ENCODE results near the gene FAHD1. TPM values are rescaled to one million over a fixed set of nuclear protein-coding genes. Genes with fewer than 3 reads are reported as not detected.

The FAHD1 gene
- total and polyA plus RNA-seq, 9 of the 15 experiments (the other 6 are each of a cell fraction or from before 2014, with no cell fraction given) = 2.2 to 20.9 (median 10.7) TPM

- no peak for TF ChIP-seq DMBX1 (CRISPR knock-in tag; IDR thresholded peaks at IDR 0.05; ENCODE audit: borderline replicate concordance)
- TF ChIP-seq, protein P1, sequence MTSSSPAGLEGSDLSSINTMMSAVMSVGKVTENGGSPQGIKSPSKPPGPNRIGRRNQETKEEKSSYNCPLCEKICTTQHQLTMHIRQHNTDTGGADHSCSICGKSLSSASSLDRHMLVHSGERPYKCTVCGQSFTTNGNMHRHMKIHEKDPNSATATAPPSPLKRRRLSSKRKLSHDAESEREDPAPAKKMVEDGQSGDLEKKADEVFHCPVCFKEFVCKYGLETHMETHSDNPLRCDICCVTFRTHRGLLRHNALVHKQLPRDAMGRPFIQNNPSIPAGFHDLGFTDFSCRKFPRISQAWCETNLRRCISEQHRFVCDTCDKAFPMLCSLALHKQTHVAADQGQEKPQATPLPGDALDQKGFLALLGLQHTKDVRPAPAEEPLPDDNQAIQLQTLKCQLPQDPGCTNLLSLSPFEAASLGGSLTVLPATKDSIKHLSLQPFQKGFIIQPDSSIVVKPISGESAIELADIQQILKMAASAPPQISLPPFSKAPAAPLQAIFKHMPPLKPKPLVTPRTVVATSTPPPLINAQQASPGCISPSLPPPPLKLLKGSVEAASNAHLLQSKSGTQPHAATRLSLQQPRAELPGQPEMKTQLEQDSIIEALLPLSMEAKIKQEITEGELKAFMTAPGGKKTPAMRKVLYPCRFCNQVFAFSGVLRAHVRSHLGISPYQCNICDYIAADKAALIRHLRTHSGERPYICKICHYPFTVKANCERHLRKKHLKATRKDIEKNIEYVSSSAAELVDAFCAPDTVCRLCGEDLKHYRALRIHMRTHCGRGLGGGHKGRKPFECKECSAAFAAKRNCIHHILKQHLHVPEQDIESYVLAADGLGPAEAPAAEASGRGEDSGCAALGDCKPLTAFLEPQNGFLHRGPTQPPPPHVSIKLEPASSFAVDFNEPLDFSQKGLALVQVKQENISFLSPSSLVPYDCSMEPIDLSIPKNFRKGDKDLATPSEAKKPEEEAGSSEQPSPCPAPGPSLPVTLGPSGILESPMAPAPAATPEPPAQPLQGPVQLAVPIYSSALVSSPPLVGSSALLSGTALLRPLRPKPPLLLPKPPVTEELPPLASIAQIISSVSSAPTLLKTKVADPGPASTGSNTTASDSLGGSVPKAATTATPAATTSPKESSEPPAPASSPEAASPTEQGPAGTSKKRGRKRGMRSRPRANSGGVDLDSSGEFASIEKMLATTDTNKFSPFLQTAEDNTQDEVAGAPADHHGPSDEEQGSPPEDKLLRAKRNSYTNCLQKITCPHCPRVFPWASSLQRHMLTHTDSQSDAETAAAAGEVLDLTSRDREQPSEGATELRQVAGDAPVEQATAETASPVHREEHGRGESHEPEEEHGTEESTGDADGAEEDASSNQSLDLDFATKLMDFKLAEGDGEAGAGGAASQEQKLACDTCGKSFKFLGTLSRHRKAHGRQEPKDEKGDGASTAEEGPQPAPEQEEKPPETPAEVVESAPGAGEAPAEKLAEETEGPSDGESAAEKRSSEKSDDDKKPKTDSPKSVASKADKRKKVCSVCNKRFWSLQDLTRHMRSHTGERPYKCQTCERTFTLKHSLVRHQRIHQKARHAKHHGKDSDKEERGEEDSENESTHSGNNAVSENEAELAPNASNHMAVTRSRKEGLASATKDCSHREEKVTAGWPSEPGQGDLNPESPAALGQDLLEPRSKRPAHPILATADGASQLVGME (CRISPR knock-in tag; IDR thresholded peaks at IDR 0.05) = no peak
- TF ChIP-seq RBM25 (IDR thresholded peaks at IDR 0.05; ENCODE audit: low read depth, low read length, severe bottlenecking) = no peak
- TF ChIP-seq, protein P2, sequence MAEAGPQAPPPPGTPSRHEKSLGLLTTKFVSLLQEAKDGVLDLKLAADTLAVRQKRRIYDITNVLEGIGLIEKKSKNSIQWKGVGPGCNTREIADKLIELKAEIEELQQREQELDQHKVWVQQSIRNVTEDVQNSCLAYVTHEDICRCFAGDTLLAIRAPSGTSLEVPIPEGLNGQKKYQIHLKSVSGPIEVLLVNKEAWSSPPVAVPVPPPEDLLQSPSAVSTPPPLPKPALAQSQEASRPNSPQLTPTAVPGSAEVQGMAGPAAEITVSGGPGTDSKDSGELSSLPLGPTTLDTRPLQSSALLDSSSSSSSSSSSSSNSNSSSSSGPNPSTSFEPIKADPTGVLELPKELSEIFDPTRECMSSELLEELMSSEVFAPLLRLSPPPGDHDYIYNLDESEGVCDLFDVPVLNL (CRISPR knock-in tag; IDR thresholded peaks at IDR 0.05; ENCODE audit: low read depth) = no peak
- no peak for TF ChIP-seq SRSF1 (IDR thresholded peaks at IDR 0.05; ENCODE audit: low read depth, low read length)
- TF ChIP-seq ELK1 (CRISPR knock-in tag; IDR thresholded peaks at IDR 0.05) = no peak
- no peak for TF ChIP-seq POLR2AphosphoS2 (IDR thresholded peaks at IDR 0.05; ENCODE audit: low read length)
- TF ChIP-seq CCNT2 (IDR thresholded peaks at IDR 0.05; ENCODE audit: borderline replicate concordance, extremely low read depth, insufficient read length, low read depth, low read length) = no peak
- TF ChIP-seq NCOR1 (IDR thresholded peaks at IDR 0.05) = no peak
- TF ChIP-seq KLF1 (tag; IDR thresholded peaks at IDR 0.05) = 0 out of 2 replicates have a peak, but pooled peaks have one; percentile 31
- TF ChIP-seq, protein P3, sequence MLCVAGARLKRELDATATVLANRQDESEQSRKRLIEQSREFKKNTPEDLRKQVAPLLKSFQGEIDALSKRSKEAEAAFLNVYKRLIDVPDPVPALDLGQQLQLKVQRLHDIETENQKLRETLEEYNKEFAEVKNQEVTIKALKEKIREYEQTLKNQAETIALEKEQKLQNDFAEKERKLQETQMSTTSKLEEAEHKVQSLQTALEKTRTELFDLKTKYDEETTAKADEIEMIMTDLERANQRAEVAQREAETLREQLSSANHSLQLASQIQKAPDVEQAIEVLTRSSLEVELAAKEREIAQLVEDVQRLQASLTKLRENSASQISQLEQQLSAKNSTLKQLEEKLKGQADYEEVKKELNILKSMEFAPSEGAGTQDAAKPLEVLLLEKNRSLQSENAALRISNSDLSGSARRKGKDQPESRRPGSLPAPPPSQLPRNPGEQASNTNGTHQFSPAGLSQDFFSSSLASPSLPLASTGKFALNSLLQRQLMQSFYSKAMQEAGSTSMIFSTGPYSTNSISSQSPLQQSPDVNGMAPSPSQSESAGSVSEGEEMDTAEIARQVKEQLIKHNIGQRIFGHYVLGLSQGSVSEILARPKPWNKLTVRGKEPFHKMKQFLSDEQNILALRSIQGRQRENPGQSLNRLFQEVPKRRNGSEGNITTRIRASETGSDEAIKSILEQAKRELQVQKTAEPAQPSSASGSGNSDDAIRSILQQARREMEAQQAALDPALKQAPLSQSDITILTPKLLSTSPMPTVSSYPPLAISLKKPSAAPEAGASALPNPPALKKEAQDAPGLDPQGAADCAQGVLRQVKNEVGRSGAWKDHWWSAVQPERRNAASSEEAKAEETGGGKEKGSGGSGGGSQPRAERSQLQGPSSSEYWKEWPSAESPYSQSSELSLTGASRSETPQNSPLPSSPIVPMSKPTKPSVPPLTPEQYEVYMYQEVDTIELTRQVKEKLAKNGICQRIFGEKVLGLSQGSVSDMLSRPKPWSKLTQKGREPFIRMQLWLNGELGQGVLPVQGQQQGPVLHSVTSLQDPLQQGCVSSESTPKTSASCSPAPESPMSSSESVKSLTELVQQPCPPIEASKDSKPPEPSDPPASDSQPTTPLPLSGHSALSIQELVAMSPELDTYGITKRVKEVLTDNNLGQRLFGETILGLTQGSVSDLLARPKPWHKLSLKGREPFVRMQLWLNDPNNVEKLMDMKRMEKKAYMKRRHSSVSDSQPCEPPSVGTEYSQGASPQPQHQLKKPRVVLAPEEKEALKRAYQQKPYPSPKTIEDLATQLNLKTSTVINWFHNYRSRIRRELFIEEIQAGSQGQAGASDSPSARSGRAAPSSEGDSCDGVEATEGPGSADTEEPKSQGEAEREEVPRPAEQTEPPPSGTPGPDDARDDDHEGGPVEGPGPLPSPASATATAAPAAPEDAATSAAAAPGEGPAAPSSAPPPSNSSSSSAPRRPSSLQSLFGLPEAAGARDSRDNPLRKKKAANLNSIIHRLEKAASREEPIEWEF (CRISPR knock-in tag; IDR thresholded peaks at IDR 0.05) = no peak
- no peak for TF ChIP-seq TRIM24 (IDR thresholded peaks at IDR 0.05)
- no peak for TF ChIP-seq ZNF197 (CRISPR knock-in tag; IDR thresholded peaks at IDR 0.05; ENCODE audit: low read depth)
- no peak for TF ChIP-seq ZNF644 (tag; IDR thresholded peaks at IDR 0.05; ENCODE audit: low read depth)
Observed at GRCh38 chr16:1781758-1782407, 45.1 kb upstream of the FAHD1 start (continued).

All from K562 (cell line).